Measurements from ENCODE around the gene SLCO4A1.

Gene SLCO4A1

GRCh38 chr20:62710221-62710885 is 68.0 kb downstream of the SLCO4A1 start:
- in situ Hi-C loops (cut with MboI; ENCODE audit: low sequenced_read_pairs) = no loop called here

GRCh38 chr20:62710886-62711702 is 68.8 kb downstream of the SLCO4A1 start:
- in situ Hi-C loops (cut with MboI; ENCODE audit: low sequenced_read_pairs) = no loop called here

GRCh38 chr20:62711703-62712101 is 69.4 kb downstream of the SLCO4A1 start:
- in situ Hi-C loops (cut with MboI; ENCODE audit: low sequenced_read_pairs) = no loop called here

- in situ Hi-C loops (cut with MboI; ENCODE audit: low sequenced_read_pairs) = no loop called here
Observed at GRCh38 chr20:62712606-62713005, 70.3 kb downstream of the SLCO4A1 start.

DNA sequence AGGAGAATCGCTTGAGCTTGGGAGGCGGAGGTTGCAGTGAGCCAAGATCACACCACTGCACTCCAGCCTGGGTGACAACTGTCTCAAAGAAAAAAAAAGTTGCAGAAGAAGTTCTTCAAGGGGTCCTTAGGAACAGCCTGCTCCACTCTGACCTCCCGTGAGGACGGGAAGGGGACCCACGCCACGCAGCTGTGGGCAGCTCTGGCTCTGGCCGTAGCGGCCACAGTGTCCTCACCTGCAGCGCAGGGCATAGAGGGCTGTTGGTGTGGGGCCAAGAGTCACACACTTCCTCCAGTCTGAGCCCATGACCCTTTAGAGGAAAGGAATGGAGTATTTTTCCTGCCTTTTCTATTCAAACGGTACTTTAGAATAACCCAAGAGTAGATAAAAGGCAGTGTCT is 71.7 kb downstream of the SLCO4A1 start:
- in situ Hi-C loops (cut with MboI; ENCODE audit: low sequenced_read_pairs) = no loop called here

- in situ Hi-C loops (cut with MboI; ENCODE audit: low sequenced_read_pairs) = no loop called here
Observed at GRCh38 chr20:62714799-62715198, 72.5 kb downstream of the SLCO4A1 start.

DNA sequence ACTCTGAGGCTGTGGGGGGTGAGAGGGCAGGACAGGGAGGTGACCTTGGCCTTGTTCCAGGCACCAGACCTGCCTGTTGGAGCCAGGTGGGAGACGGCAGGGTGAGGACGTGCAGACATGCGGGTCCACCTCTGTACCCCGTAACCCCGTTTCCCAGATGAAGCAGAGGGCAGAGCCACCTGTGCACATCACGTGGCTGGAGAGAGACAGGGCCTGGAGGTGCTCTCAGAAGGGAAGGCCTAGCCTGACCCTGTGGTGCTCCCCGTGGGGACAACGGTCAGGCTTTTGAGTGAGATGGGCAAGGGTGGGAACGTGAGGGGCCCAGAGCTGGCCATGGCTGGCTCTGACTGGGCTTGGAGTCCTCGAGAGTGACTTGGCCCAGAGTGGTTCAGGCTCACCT is 72.9 kb downstream of the SLCO4A1 start:
- in situ Hi-C loops (cut with MboI; ENCODE audit: low sequenced_read_pairs) = no loop called here

- in situ Hi-C loops (cut with MboI; ENCODE audit: low sequenced_read_pairs) = no loop called here
Observed at GRCh38 chr20:62716198-62716940, 74.1 kb downstream of the SLCO4A1 start.

- in situ Hi-C loops (cut with MboI; ENCODE audit: low sequenced_read_pairs) = no loop called here
Observed at GRCh38 chr20:62716941-62717310, 74.6 kb downstream of the SLCO4A1 start.

DNA sequence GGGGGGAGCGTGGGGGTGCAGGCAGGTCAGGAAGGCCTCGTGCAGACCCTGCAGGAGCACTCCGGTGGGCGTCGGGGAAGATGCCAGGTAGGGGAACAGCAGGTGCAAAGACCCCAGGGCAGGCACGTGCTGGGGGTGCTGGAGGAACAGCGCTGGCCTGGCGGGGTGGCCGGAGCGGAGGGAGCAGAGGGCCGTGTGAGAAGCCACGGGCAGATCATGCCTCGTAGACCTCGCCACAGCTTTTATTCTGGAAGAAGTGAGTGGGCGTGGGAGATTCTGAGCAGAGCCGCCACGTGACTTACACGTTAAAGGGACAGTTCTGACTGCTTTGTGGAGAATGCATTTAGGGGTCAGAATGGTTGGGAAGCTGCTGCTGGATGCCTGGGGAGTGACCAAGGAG is 75.6 kb downstream of the SLCO4A1 start:
- in situ Hi-C loops (cut with MboI; ENCODE audit: low sequenced_read_pairs) = no loop called here

- in situ Hi-C loops (cut with MboI; ENCODE audit: low sequenced_read_pairs) = no loop called here
Observed at GRCh38 chr20:62718546-62718945, 76.2 kb downstream of the SLCO4A1 start.

GRCh38 chr20:62719250-62719935 is 77.1 kb downstream of the SLCO4A1 start:
- in situ Hi-C loops (cut with MboI; ENCODE audit: low sequenced_read_pairs) = no loop called here

Measured in hTERT RPE-1 (cell line).